Posterior vena cava (tissue), 2 donors: Measurements from ENCODE around the gene RIPPLY3. TPM values are rescaled to one million over a fixed set of nuclear protein-coding genes. Genes with fewer than 3 reads are reported as not detected.
A peak's percentile ranks its signal among the peaks of the same experiment; 100 is the strongest.
"Not testable (repeated sequence)": the region's sequence is repeated elsewhere in the genome, so short reads cannot be mapped to it uniquely, and the experiment has no call there.

Source experiments
- DNase-seq: peaks from one replicate; pipeline ENCODE4 v3.0.0-alpha.2; 2020; ENCODE audit warnings: low spot score
- intact Hi-C, 2 donors: fragments of 100-400 bp; cut with DNase I; formaldehyde crosslinking; loops; one replicate each; pipeline versions ENCODE4 v1.14.1 to v1.14.2; 2022 to 2023
- total RNA-seq, 2 donors: library from RNA; stranded (reverse); fragmentation: NEBNext Ultra II Directional; extraction: Animal tissue kit (Norgen Biotek cat#: 25700); gene quantifications; one replicate each; pipeline ENCODE4 v1.2.1, GENCODE V29; 2021
- donor health status: DM: yes; HTN: yes; CAD: no.
- donor health status: DM: yes; HTN: yes; CAD: no.

The RIPPLY3 gene
- total RNA-seq, 2 donors from 2014 or later: not detected

GRCh38 chr21:36976882-36977651, 29.4 kb upstream of the RIPPLY3 start:
- no peak for DNase-seq
- intact Hi-C loops: no loop called here

- DNase-seq: no peak
- intact Hi-C loops: no loop called here
Observed at GRCh38 chr21:36980280-36981048, 26.0 kb upstream of the RIPPLY3 start.

- intact Hi-C loops: no loop called here
- DNase-seq: no peak
Observed at GRCh38 chr21:36981049-36981391, 25.5 kb upstream of the RIPPLY3 start.

GRCh38 chr21:36981977-36982700, 24.4 kb upstream of the RIPPLY3 start:
- no peak for DNase-seq

GRCh38 chr21:36985751-36986594, 20.5 kb upstream of the RIPPLY3 start:
- DNase-seq: no peak
- intact Hi-C loops: no loop called here

More at GRCh38 chr21:36981977-36982700, 24.4 kb upstream of the RIPPLY3 start:
- intact Hi-C loops: no loop called here

GRCh38 chr21:36987845-36988244, 18.7 kb upstream of the RIPPLY3 start:
- intact Hi-C loops: no loop called here
- DNase-seq: no peak

GRCh38 chr21:36988536-36988935, 18.0 kb upstream of the RIPPLY3 start:
- intact Hi-C loops: no loop called here

GRCh38 chr21:36989199-36989698, 17.3 kb upstream of the RIPPLY3 start:
- intact Hi-C loops: loop anchor here in 1 of 2 donors (1.0 kb wide), 1 partner anchor 59 kb away; no protein-coding TSS in a partner anchor
- not testable (repeated sequence) for DNase-seq

More at GRCh38 chr21:36988536-36988935, 18.0 kb upstream of the RIPPLY3 start:
- DNase-seq: no peak

GRCh38 chr21:36989699-36990507, 16.6 kb upstream of the RIPPLY3 start:
- peak; percentile 98 for DNase-seq
- intact Hi-C loops: loop anchor here in 1 of 2 donors (1.0 kb wide), 1 partner anchor 60 kb away; no protein-coding TSS in a partner anchor

- DNase-seq: no peak
- intact Hi-C loops: no loop called here
Observed at GRCh38 chr21:36990508-36991205, 15.8 kb upstream of the RIPPLY3 start.

- intact Hi-C loops: no loop called here
- DNase-seq: no peak
Observed at GRCh38 chr21:36992671-36993070, 13.8 kb upstream of the RIPPLY3 start.

GRCh38 chr21:36994501-36995158, 11.9 kb upstream of the RIPPLY3 start:
- DNase-seq: no peak
- intact Hi-C loops: no loop called here

GRCh38 chr21:36995285-36995684, 11.2 kb upstream of the RIPPLY3 start:
- intact Hi-C loops, DNase-seq: not testable (repeated sequence)

GRCh38 chr21:36999131-36999898, 7.2 kb upstream of the RIPPLY3 start:
- intact Hi-C loops: no loop called here
- no peak for DNase-seq

- DNase-seq: no peak
- intact Hi-C loops: no loop called here
Observed at GRCh38 chr21:37000381-37000780, 6.1 kb upstream of the RIPPLY3 start.

- no peak for DNase-seq
- intact Hi-C loops: no loop called here
Observed at GRCh38 chr21:37001441-37001840, 5.1 kb upstream of the RIPPLY3 start.
